Stimulated activated CD4-positive, alpha-beta T cell treated with anti-CD3 and anti-CD28 coated beads, Interleukin-2, amount 100 ng/mL, for 48 hours (primary cell): ENCODE results near the gene ADGRB2.

Source experiments
- DNase-seq, 2 donors: peaks; one replicate each; pipeline ENCODE4 v3.0.0-alpha.2; 2020

The ADGRB2 gene

DNA sequence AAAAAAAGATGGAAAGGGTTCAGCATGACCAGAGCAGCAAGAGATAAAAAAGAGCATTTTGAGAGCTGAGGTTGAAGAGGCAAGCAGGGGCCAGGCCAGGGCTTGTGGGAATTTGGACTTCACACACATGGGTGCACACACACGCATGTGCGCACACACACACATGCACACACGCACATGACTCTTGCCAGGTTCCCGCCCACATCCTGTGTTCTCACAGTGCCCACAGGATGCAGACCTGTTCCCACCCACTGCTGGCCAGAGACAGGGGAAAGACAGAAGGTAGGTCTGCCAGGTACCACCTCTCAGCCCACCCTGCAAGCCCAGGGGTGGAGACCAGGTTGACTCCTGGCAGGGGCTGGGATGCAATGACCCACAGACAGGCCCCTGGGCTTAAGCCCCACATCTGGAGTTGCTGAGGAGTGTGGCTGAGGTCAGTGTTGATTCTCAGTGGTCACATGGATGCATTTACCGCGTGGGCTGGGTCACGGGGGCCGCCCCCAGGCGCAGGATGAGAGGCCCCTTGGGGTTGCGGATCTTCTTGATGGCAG, 64.7 kb downstream of the ADGRB2 start:
- no peak for DNase-seq

- DNase-seq = no peak
Measured at GRCh38 chr1:31697369-31697984, 66.7 kb downstream of the ADGRB2 start.

- no peak for DNase-seq
Measured at GRCh38 chr1:31696242-31696641, 67.9 kb downstream of the ADGRB2 start.

GRCh38 chr1:31695327-31695726, 68.8 kb downstream of the ADGRB2 start:
- DNase-seq = no peak

GRCh38 chr1:31694964-31695313, 69.2 kb downstream of the ADGRB2 start:
- no peak for DNase-seq

DNA sequence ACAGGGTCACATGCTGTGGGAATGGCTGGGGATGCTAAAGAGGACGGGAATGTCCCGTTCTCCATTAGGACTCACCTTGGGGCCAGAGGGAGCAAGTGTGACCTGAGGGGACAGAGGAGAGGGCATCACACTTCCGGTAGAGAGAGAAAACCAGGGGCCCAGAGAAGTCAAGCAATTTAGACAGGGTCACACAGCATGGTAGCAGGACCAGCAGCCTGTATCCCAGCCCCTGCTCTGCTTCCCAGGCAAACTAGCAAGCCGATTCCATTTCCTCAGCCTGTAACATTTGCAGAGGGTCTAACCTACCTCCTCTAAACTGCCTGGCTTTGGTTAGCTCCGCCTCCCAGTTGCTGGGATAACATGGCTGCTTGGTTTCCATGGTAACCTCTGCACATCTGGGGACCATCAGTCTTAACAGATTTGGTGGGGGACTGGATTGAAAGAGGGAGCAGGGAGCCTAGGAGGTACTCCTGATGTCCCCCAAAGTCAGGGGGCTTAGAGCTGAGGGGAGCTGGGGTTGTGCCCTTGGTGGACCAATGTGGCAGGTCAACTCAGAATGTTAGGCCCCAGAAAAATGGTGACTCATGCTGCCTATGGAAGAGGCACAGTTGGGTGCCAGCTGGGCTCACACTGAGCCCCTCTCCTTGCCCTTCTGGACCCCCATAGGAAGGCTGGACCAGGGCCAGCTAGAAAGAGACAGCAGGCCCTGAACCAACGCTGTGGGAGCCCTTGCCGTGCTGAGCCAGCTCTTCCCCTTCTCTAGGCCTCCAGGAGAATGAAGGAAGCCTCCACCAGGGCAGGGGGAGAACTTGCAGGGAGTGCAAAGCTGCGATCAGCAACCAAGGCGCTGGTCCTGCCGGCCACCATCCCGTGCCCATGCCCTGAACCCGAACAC, 69.8 kb downstream of the ADGRB2 start:
- DNase-seq = no peak

- DNase-seq = no peak
Measured at GRCh38 chr1:31693231-31693630, 70.9 kb downstream of the ADGRB2 start.

DNA sequence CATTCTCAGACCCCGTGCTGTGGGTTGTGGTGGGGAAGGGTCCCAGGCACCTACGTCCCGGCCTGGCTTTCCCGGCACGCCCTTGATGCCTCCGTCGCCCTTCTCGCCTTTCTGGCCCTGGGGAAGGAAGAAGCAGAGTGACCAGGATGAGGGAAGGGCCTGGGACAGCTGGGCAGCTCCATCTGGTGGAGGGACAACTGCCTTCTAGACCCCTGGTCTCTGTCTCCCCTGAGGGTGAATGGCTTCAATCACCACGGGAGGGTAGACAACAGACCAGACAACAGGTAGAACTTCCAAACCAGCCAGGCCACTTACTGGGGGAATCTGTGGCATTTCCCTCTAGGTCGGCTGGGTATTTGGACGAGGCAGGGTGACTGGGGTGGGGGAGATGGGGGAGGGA, 72.2 kb downstream of the ADGRB2 start:
- no peak for DNase-seq

GRCh38 chr1:31691446-31691845, 72.7 kb downstream of the ADGRB2 start:
- no peak for DNase-seq

GRCh38 chr1:31690921-31691320, 73.2 kb downstream of the ADGRB2 start:
- DNase-seq = no peak

DNA sequence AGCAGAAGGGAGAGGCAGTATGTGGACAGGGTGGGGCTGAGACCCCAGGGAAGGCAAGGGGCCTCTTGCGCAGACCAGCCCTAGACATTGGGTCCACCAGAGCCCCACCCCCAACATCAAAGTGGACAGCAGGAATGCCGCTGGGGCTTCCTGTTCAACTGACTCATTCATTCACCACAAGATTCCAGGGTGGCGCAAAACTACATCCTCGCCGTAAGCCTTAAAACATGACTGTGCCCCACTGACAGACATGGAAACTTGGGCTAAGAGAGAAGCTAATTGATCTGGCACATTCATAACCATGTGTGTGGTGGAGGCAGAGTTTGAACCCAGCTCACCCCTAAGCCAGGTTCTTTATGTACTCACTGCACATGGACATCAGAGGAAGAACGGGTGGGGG, 74.3 kb downstream of the ADGRB2 start:
- no peak for DNase-seq

- no peak for DNase-seq
Measured at GRCh38 chr1:31689379-31689778, 74.8 kb downstream of the ADGRB2 start.

- no peak for DNase-seq
Measured at GRCh38 chr1:31688233-31688918, 75.8 kb downstream of the ADGRB2 start.

- DNase-seq = no peak
Measured at GRCh38 chr1:31687601-31688000, 76.5 kb downstream of the ADGRB2 start.

DNA sequence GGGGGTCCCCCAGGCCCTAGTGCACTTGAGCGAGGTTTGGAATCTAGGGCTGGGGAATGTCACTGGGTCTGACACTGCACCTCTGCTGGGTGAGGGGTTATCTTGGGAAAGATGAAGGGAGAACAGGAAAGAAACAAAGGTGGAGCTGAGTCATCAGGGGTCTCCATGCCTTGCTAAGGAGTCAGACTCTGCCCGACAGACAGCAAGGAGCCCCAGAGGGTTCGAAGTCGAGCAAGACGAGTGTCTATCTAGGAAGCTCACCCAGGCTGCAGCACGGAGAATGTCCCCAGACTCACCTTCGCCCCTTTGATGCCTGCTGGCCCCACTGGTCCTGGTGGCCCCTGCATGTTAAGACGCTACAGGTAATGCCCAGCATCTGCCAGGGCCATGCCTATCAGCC, 78.3 kb downstream of the ADGRB2 start:
- DNase-seq = no peak

DNA sequence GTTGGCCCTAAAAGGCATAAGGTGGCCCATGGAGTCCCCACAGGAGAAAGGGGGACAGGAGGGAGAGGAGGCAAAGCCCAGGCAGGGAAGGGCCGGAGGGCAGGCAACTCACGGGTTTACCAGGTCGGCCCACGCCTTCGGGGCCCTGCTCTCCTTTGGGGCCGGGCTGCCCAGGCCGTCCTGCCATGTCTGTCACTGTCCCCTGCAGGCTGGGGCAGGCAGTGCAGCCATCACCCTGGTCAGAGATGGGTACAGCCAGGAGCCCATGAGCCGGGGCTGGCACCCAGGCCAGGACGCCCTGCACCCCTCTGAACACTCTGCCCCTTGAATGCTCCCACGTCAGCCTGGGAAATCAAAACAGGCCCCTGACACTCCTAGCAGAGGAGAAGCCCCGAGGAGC, 80.1 kb downstream of the ADGRB2 start:
- DNase-seq = no peak

GRCh38 chr1:31681415-31681814, 82.7 kb downstream of the ADGRB2 start:
- no peak for DNase-seq

DNA sequence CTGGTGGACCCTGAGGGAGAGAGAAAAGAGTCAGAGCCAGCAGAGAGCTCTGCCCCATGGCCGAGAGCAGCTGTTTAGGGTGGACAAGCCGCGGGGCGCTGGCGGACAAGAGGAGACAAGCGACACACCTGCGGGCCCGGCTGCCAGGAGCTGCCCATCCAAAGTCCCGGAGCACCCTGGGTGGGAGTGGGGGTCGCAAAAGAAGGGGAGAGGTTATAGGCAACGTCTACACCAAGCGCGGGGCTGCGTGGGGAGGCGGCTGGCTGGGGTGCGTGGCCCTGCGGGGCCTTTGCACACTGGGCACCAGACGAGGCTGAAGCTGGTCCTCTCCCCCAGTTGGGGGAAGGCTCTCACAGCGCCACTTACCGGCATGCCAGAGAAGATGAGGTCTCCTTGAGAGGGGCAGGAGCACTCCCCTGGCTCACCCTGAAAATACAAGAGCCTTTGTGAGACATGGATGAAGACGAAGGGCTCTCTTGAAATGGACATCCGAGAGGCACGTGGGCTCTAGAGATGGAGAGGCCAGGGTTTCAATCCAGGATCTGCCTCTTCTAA, 84.4 kb downstream of the ADGRB2 start:
- DNase-seq = no peak

DNA sequence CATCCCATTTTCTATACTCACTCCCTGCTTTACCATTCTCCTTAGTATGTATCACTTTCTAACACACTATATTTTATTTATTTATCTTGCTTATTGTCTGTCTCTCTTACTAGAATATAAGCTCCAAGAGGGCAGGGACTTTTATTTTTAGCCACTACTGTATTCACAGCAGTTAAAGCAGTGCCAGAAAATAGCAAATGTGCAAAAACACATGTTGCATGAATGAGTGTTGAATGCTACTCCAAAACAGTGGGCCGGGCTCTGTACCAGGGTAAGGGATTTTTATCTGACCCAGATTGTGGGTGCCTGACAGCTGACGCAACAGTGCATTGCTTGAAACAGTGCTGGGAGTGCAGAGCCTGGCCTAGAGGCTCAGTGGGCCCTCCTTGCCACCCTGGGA, 85.0 kb downstream of the ADGRB2 start:
- no peak for DNase-seq

- DNase-seq = no peak
Measured at GRCh38 chr1:31678681-31679080, 85.5 kb downstream of the ADGRB2 start.

- DNase-seq = no peak
Measured at GRCh38 chr1:31677949-31678348, 86.2 kb downstream of the ADGRB2 start.

- DNase-seq = no peak
Measured at GRCh38 chr1:31677401-31677800, 86.7 kb downstream of the ADGRB2 start.
